ENCODE data around the gene SCCPDH. TPM values are rescaled to one million over a fixed set of nuclear protein-coding genes. Genes with fewer than 3 reads are reported as not detected.

Gene SCCPDH
- total RNA-seq, 1 experiment from 2014 or later = 32.2 TPM

GRCh38 chr1:246683521-246683920 is 40.7 kb upstream of the SCCPDH start:
- no peak overlapping the region for H3K27ac Mint-ChIP-seq (ENCODE audit: low read depth, unreplicated experiment)
- no TSS peak for BruUV-seq (replicated peaks)
- no peak for TF ChIP-seq CTCF (IDR thresholded peaks at IDR 0.05; ENCODE audit: unreplicated experiment)
- no peaks in the 10 kb centered on the region for H3K9me3 Mint-ChIP-seq (ENCODE audit: unreplicated experiment)
- DNase-seq (ENCODE audit: unreplicated experiment) = no peak
- ChIA-PET POLR2A (interaction anchor here (0.7 kb wide), 1 partner anchor 74 kb away, joined by 3 read pairs; no protein-coding TSS in a partner anchor), CTCF (interaction anchor here (0.5 to 16.3 kb wide), 12 partner anchors 8 to 1391 kb away, joined by 3 to 464 read pairs (median 4); partner anchors contain the start of gene SCCPDH)
- no peaks in the 10 kb centered on the region for H3K4me1 Mint-ChIP-seq (ENCODE audit: insufficient read depth, unreplicated experiment)
- H3K4me3 Mint-ChIP-seq (ENCODE audit: unreplicated experiment) = no peak overlapping the region
- H3K36me3 Mint-ChIP-seq (ENCODE audit: insufficient read depth, unreplicated experiment) = peaks cover 6% of the 10 kb centered on the region
- no peaks in the 10 kb centered on the region for H3K27me3 Mint-ChIP-seq (ENCODE audit: insufficient read depth, unreplicated experiment)
- intact Hi-C loops (cut with micrococcal nuclease) = no loop called here

- no TSS peak for BruUV-seq (replicated peaks)
- no peaks in the 10 kb centered on the region for H3K4me1 Mint-ChIP-seq (ENCODE audit: insufficient read depth, unreplicated experiment)
Observed at GRCh38 chr1:246687002-246687401, 37.2 kb upstream of the SCCPDH start.

GRCh38 chr1:246689409-246690008 is 34.7 kb upstream of the SCCPDH start:
- peak; percentile 93 for DNase-seq (ENCODE audit: unreplicated experiment)
- Mint-ChIP-seq H3K27me3 (ENCODE audit: insufficient read depth, unreplicated experiment) (no peaks in the 10 kb centered on the region), H3K36me3 (ENCODE audit: insufficient read depth, unreplicated experiment) (peaks cover 6% of the 10 kb centered on the region), H3K9me3 (ENCODE audit: unreplicated experiment) (peaks cover 8% of the 10 kb centered on the region), H3K4me3 (ENCODE audit: unreplicated experiment) (peak overlapping the region; percentile 53), H3K4me1 (ENCODE audit: insufficient read depth, unreplicated experiment) (no peaks in the 10 kb centered on the region), H3K27ac (ENCODE audit: low read depth, unreplicated experiment) (no peak overlapping the region)
- BruUV-seq (replicated peaks) = no TSS peak
- TF ChIP-seq CTCF (IDR thresholded peaks at IDR 0.05; ENCODE audit: unreplicated experiment) = peak; percentile 97
- ChIA-PET POLR2A (interaction anchor here (0.6 to 1.7 kb wide), 5 partner anchors 53 to 83 kb away, joined by 3 to 8 read pairs (median 4); no protein-coding TSS in a partner anchor), CTCF (interaction anchor here (0.5 to 16.3 kb wide), 83 partner anchors 8 to 1693 kb away, joined by 3 to 464 read pairs (median 4); partner anchors contain the start of genes SCCPDH and SMYD3)
- intact Hi-C loops (cut with micrococcal nuclease) = loop anchor here (1.0 to 2.0 kb wide), 5 partner anchors 10 to 192 kb away; partner anchors contain the start of genes CNST and TFB2M

More at GRCh38 chr1:246687002-246687401, 37.2 kb upstream of the SCCPDH start:
- Mint-ChIP-seq H3K4me3 (ENCODE audit: unreplicated experiment) (no peak overlapping the region), H3K27ac (ENCODE audit: low read depth, unreplicated experiment) (no peak overlapping the region), H3K36me3 (ENCODE audit: insufficient read depth, unreplicated experiment) (peaks cover 6% of the 10 kb centered on the region), H3K9me3 (ENCODE audit: unreplicated experiment) (no peaks in the 10 kb centered on the region), H3K27me3 (ENCODE audit: insufficient read depth, unreplicated experiment) (no peaks in the 10 kb centered on the region)
- DNase-seq (ENCODE audit: unreplicated experiment) = no peak
- no peak for TF ChIP-seq CTCF (IDR thresholded peaks at IDR 0.05; ENCODE audit: unreplicated experiment)
- ChIA-PET POLR2A (interaction anchor here (0.6 kb wide), 1 partner anchor 122 kb away, joined by 3 read pairs; no protein-coding TSS in a partner anchor), CTCF (interaction anchor here (0.6 to 16.3 kb wide), 5 partner anchors 10 to 86 kb away, joined by 3 to 464 read pairs (median 4); no protein-coding TSS in a partner anchor)
- intact Hi-C loops (cut with micrococcal nuclease) = no loop called here

GRCh38 chr1:246690100-246690499 is 34.1 kb upstream of the SCCPDH start:
- H3K4me3 Mint-ChIP-seq (ENCODE audit: unreplicated experiment) = peak overlapping the region; percentile 53
- CTCF ChIA-PET = interaction anchor here (0.5 to 16.3 kb wide), 52 partner anchors 9 to 1536 kb away, joined by 3 to 464 read pairs (median 5); partner anchors contain the start of genes SCCPDH and SMYD3

More at GRCh38 chr1:246690100-246690499, 34.1 kb upstream of the SCCPDH start:
- H3K9me3 Mint-ChIP-seq (ENCODE audit: unreplicated experiment) = peaks cover 8% of the 10 kb centered on the region
- BruUV-seq (replicated peaks) = no TSS peak
- TF ChIP-seq CTCF (IDR thresholded peaks at IDR 0.05; ENCODE audit: unreplicated experiment) = no peak
- H3K4me1 Mint-ChIP-seq (ENCODE audit: insufficient read depth, unreplicated experiment) = no peaks in the 10 kb centered on the region
- H3K27ac Mint-ChIP-seq (ENCODE audit: low read depth, unreplicated experiment) = no peak overlapping the region
- POLR2A ChIA-PET = interaction anchor here (1.4 to 1.7 kb wide), 4 partner anchors 52 to 79 kb away, joined by 4 to 8 read pairs (median 4); no protein-coding TSS in a partner anchor
- intact Hi-C loops (cut with micrococcal nuclease) = no loop called here
- H3K27me3 Mint-ChIP-seq (ENCODE audit: insufficient read depth, unreplicated experiment) = no peaks in the 10 kb centered on the region
- no peak for DNase-seq (ENCODE audit: unreplicated experiment)
- H3K36me3 Mint-ChIP-seq (ENCODE audit: insufficient read depth, unreplicated experiment) = peaks cover 6% of the 10 kb centered on the region

Measured in MCF 10A (cell line).